BJ (cell line): ENCODE measurements around the gene ASAP2. TPM values are rescaled to one million over a fixed set of nuclear protein-coding genes. Genes with fewer than 3 reads are reported as not detected.

Source experiments
- CTCF ChIA-PET: fragments of 350-600 bp; formaldehyde crosslinking; extraction: SDS; loops from one replicate; lab custom pipeline; 2021; ENCODE audit warnings: antibody characterized with exemption, inconsistent platforms; lab: Yijun Ruan, JAX
- POLR2A ChIA-PET: fragments of 300-600 bp; sonication (Branson Sonifier 250); formaldehyde crosslinking; extraction: SDS; loops from one replicate; lab custom pipeline; 2021; ENCODE audit warnings: antibody characterized with exemption; lab: Charles Lee
- DNase-seq: peaks from one replicate; pipeline ENCODE4 v3.0.0-alpha.2; 2011; ENCODE audit warnings: low read depth
- H3K27me3 ChIP-seq: 2 replicates; pipeline ENCODE4 v1.6.0; 2011; ENCODE audit warnings: low read length; ENCODE audit not compliant: control insufficient read depth, insufficient read depth
- H3K36me3 ChIP-seq: 2 replicates; pipeline ENCODE4 v1.5.1; 2011; ENCODE audit warnings: low read length; ENCODE audit not compliant: control insufficient read depth, insufficient read depth
- H3K4me3 ChIP-seq: 2 replicates; pipeline ENCODE4 v1.5.1; 2011; ENCODE audit warnings: low read depth, mild to moderate bottlenecking, control low read depth, low read length
- CTCF ChIP-seq: IDR thresholded peaks from 2 replicates; pipeline ENCODE4 v1.5.1; 2011; ENCODE audit warnings: low read depth, mild to moderate bottlenecking, control low read depth, inconsistent platforms, low read length, moderate library complexity; ENCODE audit not compliant: insufficient read depth
- polyA plus RNA-seq: library from polyadenylated mRNA; depleted of rRNA; stranded (reverse); fragments of >200 nt; gene quantifications from 2 replicates; pipeline ENCODE4 v1.2.3, GENCODE V29; 2011

ASAP2 gene
- polyA plus RNA-seq, 1 experiment = 14.1 TPM

- Histone ChIP-seq H3K4me3 (no peak overlapping the region), H3K36me3 (no peaks in the 10 kb centered on the region), H3K27me3 (no peaks in the 10 kb centered on the region)
- DNase-seq = no peak
- TF ChIP-seq CTCF = no peak
- POLR2A ChIA-PET = no interaction called here
- CTCF ChIA-PET = no interaction called here
Observed at GRCh38 chr2:9184361-9184760, 22.3 kb upstream of the ASAP2 start.

GRCh38 chr2:9187620-9188214 is 18.9 kb upstream of the ASAP2 start:
- Histone ChIP-seq H3K27me3 (no peaks in the 10 kb centered on the region), H3K36me3 (no peaks in the 10 kb centered on the region; the same call in 1 of the 2 replicates), H3K4me3 (no peak overlapping the region)
- no peak for DNase-seq
- ChIA-PET CTCF (interaction anchor here (2.7 kb wide), 1 partner anchor 45 kb away, joined by 8 read pairs; no protein-coding TSS in a partner anchor), POLR2A (no interaction called here)
- no peak for TF ChIP-seq CTCF

GRCh38 chr2:9188823-9189222 is 17.8 kb upstream of the ASAP2 start:
- Histone ChIP-seq H3K27me3 (no peaks in the 10 kb centered on the region), H3K4me3 (no peak overlapping the region), H3K36me3 (no peaks in the 10 kb centered on the region; the same call in 1 of the 2 replicates)
- TF ChIP-seq CTCF = no peak
- CTCF ChIA-PET = interaction anchor here (2.7 kb wide), 1 partner anchor 46 kb away, joined by 8 read pairs; no protein-coding TSS in a partner anchor
- POLR2A ChIA-PET = no interaction called here
- no peak for DNase-seq

- POLR2A ChIA-PET = no interaction called here
Observed at GRCh38 chr2:9189901-9190300, 16.7 kb upstream of the ASAP2 start.

GRCh38 chr2:9191041-9191481 is 15.6 kb upstream of the ASAP2 start:
- no peaks in the 10 kb centered on the region; the same call in 1 of the 2 replicates for H3K36me3 ChIP-seq
- peak; percentile 76 for DNase-seq
- TF ChIP-seq CTCF = no peak
- no peaks in the 10 kb centered on the region for H3K27me3 ChIP-seq
- POLR2A ChIA-PET = interaction anchor here (0.5 kb wide), 1 partner anchor 195 kb away, joined by 9 read pairs; no protein-coding TSS in a partner anchor
- no peak overlapping the region for H3K4me3 ChIP-seq
- CTCF ChIA-PET = interaction anchor here (0.8 to 1.0 kb wide), 4 partner anchors 9 to 48 kb away, joined by 3 to 4 read pairs (median 3); no protein-coding TSS in a partner anchor

More at GRCh38 chr2:9189901-9190300, 16.7 kb upstream of the ASAP2 start:
- DNase-seq = no peak
- Histone ChIP-seq H3K36me3 (no peaks in the 10 kb centered on the region; the same call in 1 of the 2 replicates), H3K27me3 (no peaks in the 10 kb centered on the region), H3K4me3 (no peak overlapping the region)
- CTCF ChIA-PET = interaction anchor here (0.8 to 2.7 kb wide), 4 partner anchors 11 to 47 kb away, joined by 3 to 8 read pairs (median 4); no protein-coding TSS in a partner anchor
- TF ChIP-seq CTCF = no peak
